Immature natural killer cell (primary cell): ENCODE measurements around the gene SPINT2. TPM values are rescaled to one million over a fixed set of nuclear protein-coding genes. Genes with fewer than 3 reads are reported as not detected.
"Not testable (repeated sequence)": the region's sequence is repeated elsewhere in the genome, so short reads cannot be mapped to it uniquely, and the experiment has no call there.

ENCODE experiments used
- DNase-seq, 3 donors: peaks; one replicate each; pipeline ENCODE4 v3.0.0; 2022; ENCODE audit warnings: mixed read lengths in 1 of 3
- H3K27ac Mint-ChIP-seq, 6 donors: one replicate each; pipeline ENCODE4 v1.8.0; 2020; ENCODE audit warnings: mixed read lengths in 6 of 6, mild to moderate bottlenecking in 5 of 6, inconsistent platforms in 4 of 6, moderate library complexity in 3 of 6
- H3K27me3 Mint-ChIP-seq, 3 donors: one replicate each; pipeline ENCODE4 v1.8.0; 2020 to 2021; ENCODE audit warnings: low read depth in 3 of 3, mild to moderate bottlenecking in 3 of 3, mixed read lengths in 3 of 3, moderate library complexity in 3 of 3, inconsistent platforms in 1 of 3
- H3K36me3 Mint-ChIP-seq, 3 donors: one replicate each; pipeline ENCODE4 v1.8.0; 2020; ENCODE audit warnings: mixed read lengths in 3 of 3, inconsistent platforms in 2 of 3, mild to moderate bottlenecking in 2 of 3
- H3K4me1 Mint-ChIP-seq, 2 donors: one replicate each; pipeline ENCODE4 v1.8.0; 2020; ENCODE audit warnings: inconsistent platforms in 2 of 2, mild to moderate bottlenecking in 2 of 2, mixed read lengths in 2 of 2, moderate library complexity in 1 of 2
- H3K4me3 Mint-ChIP-seq, 5 donors: one replicate each; pipeline ENCODE4 v1.8.0; 2020; ENCODE audit warnings: mild to moderate bottlenecking in 5 of 5, mixed read lengths in 5 of 5, inconsistent platforms in 3 of 5, moderate library complexity in 3 of 5
- H3K9me3 Mint-ChIP-seq, 6 donors: one replicate each; pipeline ENCODE4 v1.8.0; 2020; ENCODE audit warnings: mild to moderate bottlenecking in 6 of 6, mixed read lengths in 6 of 6, inconsistent platforms in 4 of 6, moderate library complexity in 3 of 6
- polyA plus RNA-seq, 3 donors: library from polyadenylated mRNA; unstranded; fragments of 300-500 nt; fragmentation: Illumina TruSeq; gene quantifications; one replicate each; pipeline ENCODE4 v1.2.3, GENCODE V29; 2021

Gene SPINT2
- polyA plus RNA-seq, 3 donors from 2014 or later: 4.3 to 29.1 (median 22.4) TPM

DNA sequence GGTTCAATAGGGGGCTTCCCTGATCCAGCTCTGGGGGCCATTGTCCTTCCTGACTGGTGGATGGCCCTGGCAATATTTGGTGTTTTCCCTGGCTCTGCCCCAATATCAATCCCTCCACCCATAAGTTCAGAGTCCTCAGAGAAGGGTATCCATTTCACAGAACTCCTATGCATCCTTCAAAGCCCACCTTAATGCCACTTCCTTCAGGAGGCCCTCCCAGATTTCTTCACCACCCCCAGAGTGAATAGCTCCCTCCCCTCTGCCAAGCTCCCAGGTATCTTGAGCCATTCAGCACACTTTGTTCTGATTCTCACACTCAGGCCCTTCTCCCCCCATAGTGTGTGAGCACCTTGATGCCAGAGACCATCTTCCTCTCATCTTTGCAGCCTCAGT is 13.9 kb upstream of the SPINT2 start:
- Mint-ChIP-seq H3K4me3 (no peak overlapping the region), H3K27ac (no peak overlapping the region), H3K9me3 (no peaks in the 10 kb centered on the region), H3K27me3 (peaks cover 5 to 10% (median 6%) of the 10 kb centered on the region in 3 donors), H3K36me3 (no peaks in the 10 kb centered on the region), H3K4me1 (no peaks in the 10 kb centered on the region)
- no peak for DNase-seq

- H3K27ac Mint-ChIP-seq: no peak overlapping the region
- no peaks in the 10 kb centered on the region for H3K4me1 Mint-ChIP-seq
- peaks cover 3 to 12% (median 8%) of the 10 kb centered on the region in 3 donors for H3K27me3 Mint-ChIP-seq
- DNase-seq: no peak
- no peak overlapping the region for H3K4me3 Mint-ChIP-seq
- no peaks in the 10 kb centered on the region for H3K36me3 Mint-ChIP-seq
- H3K9me3 Mint-ChIP-seq: no peaks in the 10 kb centered on the region
Observed at GRCh38 chr19:38250821-38251563, 13.4 kb upstream of the SPINT2 start.

DNA sequence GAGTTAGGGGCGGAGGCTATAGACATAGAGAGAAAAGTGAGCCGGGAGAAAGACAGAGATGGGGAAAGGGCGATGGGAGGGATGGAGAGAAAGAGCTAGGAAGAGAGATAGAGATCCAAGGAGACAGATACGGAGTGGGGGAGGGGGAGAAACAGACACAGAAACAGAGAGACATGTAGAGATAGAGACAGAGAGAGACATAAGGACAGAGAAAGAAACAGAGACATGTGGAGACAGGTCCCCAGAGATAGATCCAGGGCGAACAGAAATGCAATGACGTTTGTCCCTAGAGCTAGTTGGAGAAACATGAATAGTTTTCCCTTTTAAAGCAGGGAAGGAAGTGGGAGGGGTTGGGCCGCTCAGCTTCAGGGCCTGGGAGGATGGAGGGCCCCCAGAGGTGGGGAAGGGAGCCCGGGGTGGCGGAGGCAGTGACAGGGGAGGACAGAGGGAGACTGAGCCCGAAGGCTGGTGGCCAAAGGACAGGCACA is 12.8 kb upstream of the SPINT2 start:
- peaks cover 0 to under 1% (median 0%) of the 10 kb centered on the region in 6 donors for H3K9me3 Mint-ChIP-seq
- DNase-seq: no peak
- H3K4me3 Mint-ChIP-seq: no peak overlapping the region
- no peaks in the 10 kb centered on the region for H3K4me1 Mint-ChIP-seq
- peaks cover 3 to 12% (median 8%) of the 10 kb centered on the region in 3 donors for H3K27me3 Mint-ChIP-seq
- no peak overlapping the region for H3K27ac Mint-ChIP-seq
- H3K36me3 Mint-ChIP-seq: no peaks in the 10 kb centered on the region

GRCh38 chr19:38252385-38252784 is 12.0 kb upstream of the SPINT2 start:
- DNase-seq: no peak
- H3K27me3 Mint-ChIP-seq: peaks cover 3 to 13% (median 12%) of the 10 kb centered on the region in 3 donors
- H3K4me3 Mint-ChIP-seq: no peak overlapping the region
- no peak overlapping the region for H3K27ac Mint-ChIP-seq
- H3K9me3 Mint-ChIP-seq: peaks cover 0 to 2% (median 0%) of the 10 kb centered on the region in 6 donors
- H3K4me1 Mint-ChIP-seq: no peaks in the 10 kb centered on the region
- no peaks in the 10 kb centered on the region for H3K36me3 Mint-ChIP-seq

DNA sequence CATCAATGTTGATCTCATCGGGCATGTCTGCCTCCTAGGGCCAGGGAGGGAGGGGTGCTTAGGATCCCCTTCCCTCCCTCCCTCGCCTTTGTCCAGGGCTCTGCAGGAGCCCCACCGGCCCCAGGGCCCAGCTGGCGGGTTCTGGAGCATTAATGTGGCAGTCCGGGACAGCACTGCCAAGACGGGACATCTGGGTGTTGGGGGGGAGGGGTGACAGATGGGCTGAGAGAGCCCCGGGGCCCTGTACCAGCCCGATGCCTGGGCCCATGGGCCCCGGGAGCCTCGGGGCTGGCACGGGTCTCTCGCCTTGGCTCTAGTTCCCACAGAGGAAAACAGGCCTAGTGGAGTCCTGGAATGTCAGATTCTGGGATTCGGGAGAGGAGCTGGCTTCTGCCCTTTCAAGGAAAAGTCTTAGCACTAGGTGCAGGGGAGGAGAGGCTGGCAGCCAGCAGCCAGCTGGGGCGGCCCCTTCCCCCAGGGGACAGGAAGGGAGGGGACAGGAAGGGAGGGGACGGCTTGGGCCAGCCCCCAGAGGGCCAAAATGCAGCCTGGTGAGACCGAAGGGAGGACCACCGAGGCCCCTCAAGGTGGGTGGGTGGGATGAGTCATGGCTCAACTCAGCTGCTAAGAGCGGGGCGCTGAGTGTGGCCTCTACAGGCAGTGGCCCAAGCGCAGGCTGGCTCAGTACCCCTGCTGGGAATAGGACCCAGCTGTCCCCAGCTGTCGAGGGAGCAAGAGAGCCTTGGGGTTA is 11.3 kb upstream of the SPINT2 start:
- peaks cover 3 to 13% (median 12%) of the 10 kb centered on the region in 3 donors for H3K27me3 Mint-ChIP-seq
- H3K27ac Mint-ChIP-seq: no peak overlapping the region

GRCh38 chr19:38253788-38254187 is 10.6 kb upstream of the SPINT2 start:
- Mint-ChIP-seq H3K4me1 (no peaks in the 10 kb centered on the region), H3K4me3 (no peak overlapping the region), H3K36me3 (no peaks in the 10 kb centered on the region), H3K27me3 (peaks cover 3 to 13% (median 12%) of the 10 kb centered on the region in 3 donors), H3K27ac (no peak overlapping the region), H3K9me3 (peaks cover 0 to 2% (median 0%) of the 10 kb centered on the region in 6 donors)
- no peak for DNase-seq

More for the DNA sequence above, 11.3 kb upstream of the SPINT2 start:
- H3K4me1 Mint-ChIP-seq: no peaks in the 10 kb centered on the region
- H3K9me3 Mint-ChIP-seq: peaks cover 0 to 2% (median 0%) of the 10 kb centered on the region in 6 donors
- DNase-seq: no peak
- no peaks in the 10 kb centered on the region for H3K36me3 Mint-ChIP-seq
- no peak overlapping the region for H3K4me3 Mint-ChIP-seq

- Mint-ChIP-seq H3K4me3 (no peak overlapping the region), H3K4me1 (no peaks in the 10 kb centered on the region), H3K9me3 (peaks cover 0 to 2% (median 0%) of the 10 kb centered on the region in 6 donors), H3K36me3 (no peaks in the 10 kb centered on the region), H3K27ac (no peak overlapping the region), H3K27me3 (peaks cover 3 to 13% (median 10%) of the 10 kb centered on the region in 3 donors)
- no peak for DNase-seq
Observed at GRCh38 chr19:38255383-38256014, 8.9 kb upstream of the SPINT2 start.

DNA sequence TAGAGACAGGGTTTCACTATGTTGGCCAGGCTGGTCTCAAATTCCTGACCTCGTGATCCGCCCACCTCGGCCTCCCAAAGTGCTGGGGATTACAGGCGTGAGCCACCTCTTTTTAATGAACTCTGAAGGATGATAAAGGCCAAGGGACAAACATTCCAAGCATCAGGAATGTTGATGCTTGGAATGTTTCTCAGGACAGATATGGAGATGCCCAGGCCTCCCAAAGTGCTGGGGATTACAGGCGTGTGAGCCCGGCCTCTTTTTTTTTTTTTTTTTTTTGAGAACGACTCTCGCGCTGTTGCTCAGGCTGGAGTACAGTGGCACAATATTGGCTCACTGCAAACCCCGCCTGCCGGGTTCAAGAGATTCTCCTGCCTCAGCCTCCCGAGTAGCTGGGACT is 2.4 kb upstream of the SPINT2 start:
- Mint-ChIP-seq H3K4me1 (peaks cover 10 to 13% of the 10 kb centered on the region in 2 donors), H3K27me3 (peaks cover 8 to 18% (median 11%) of the 10 kb centered on the region in 3 donors)
- H3K9me3 Mint-ChIP-seq, H3K27ac Mint-ChIP-seq, H3K4me3 Mint-ChIP-seq, DNase-seq, H3K36me3 Mint-ChIP-seq: not testable (repeated sequence)

DNA sequence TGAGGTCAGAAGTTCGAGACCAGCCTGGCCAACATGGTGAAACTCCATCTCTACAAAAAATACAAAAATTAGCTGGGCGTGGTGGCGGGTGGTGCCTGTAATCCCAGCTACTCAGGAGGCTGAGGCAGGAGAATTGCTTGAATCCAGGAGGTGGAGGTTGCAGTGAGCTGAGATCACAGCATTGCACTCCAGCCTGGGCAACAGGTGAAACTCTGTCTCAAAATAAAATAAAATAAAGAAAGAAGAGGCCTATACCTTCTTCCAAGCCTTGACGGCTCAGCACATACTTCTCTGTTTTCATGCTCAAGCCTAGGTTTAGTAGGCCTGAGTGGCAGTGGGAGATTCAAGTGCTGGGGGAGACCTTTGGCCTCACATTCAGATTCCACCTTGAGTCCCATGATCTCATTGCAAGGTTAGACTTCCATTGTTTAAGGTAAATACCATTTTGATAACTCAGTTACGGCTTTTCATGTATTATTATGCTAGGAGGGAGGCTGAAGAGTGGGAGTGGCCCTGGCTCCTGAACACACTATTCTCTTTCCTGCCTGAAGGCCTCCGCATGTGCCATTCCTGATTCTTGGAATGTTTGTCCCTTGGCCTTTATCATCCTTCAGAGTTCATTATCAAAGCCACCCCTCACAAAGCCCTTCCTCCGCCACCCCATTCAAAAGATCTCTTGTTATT is 1.6 kb upstream of the SPINT2 start:
- H3K9me3 Mint-ChIP-seq: no peaks in the 10 kb centered on the region
- H3K27ac Mint-ChIP-seq: no peak overlapping the region
- H3K27me3 Mint-ChIP-seq: peaks cover 8 to 14% (median 11%) of the 10 kb centered on the region in 3 donors
- peak overlapping the region in 2 of 5 donors; percentile 2 to 26 for H3K4me3 Mint-ChIP-seq
- peaks cover 10 to 13% of the 10 kb centered on the region in 2 donors for H3K4me1 Mint-ChIP-seq
- no peak for DNase-seq
- H3K36me3 Mint-ChIP-seq: no peaks in the 10 kb centered on the region

GRCh38 chr19:38263689-38264485 is 486 bp upstream of the SPINT2 start:
- peak in 2 of 3 donors; percentile 2 to 7 for DNase-seq
- no peaks in the 10 kb centered on the region for H3K9me3 Mint-ChIP-seq
- H3K27me3 Mint-ChIP-seq: peaks cover 8 to 16% (median 11%) of the 10 kb centered on the region in 3 donors
- H3K4me1 Mint-ChIP-seq: peaks cover 10 to 13% of the 10 kb centered on the region in 2 donors
- peak overlapping the region; percentile 64 to 81 (median 71) for H3K4me3 Mint-ChIP-seq
- no peaks in the 10 kb centered on the region for H3K36me3 Mint-ChIP-seq
- H3K27ac Mint-ChIP-seq: no peak overlapping the region

DNA sequence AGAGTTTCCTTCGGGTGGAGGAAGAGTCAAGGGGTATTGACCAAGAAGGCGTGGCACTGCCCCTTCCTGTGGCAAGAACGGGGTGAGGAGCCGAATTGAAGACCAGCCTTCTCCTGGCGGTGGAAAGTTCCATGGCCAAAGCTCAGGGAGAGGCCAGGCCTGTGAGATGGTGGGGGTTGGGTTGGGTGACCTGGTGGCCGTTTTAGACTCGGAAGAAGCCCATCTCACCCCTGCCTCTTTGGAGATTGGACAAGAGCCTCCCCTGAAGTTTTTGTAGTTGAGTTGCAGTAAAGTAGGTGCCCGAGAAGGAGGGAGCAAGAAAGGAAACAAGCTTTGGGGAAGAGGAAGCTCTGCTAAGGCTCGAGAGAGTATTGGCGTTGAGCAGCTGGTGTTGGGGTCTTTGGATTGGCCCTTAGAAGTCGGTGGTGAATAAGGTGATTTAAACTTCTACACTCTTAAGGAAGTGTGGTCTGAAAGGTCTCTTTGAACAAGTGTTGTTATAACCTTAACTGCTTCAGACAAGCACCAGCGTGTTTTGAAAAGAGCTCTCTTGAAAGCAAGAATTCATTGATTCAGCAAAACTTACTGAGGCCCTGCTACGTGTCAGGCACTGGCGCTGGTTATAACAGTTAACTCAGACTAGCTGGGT is 964 bp downstream of the SPINT2 start:
- Mint-ChIP-seq H3K27me3 (peaks cover 8 to 16% (median 11%) of the 10 kb centered on the region in 3 donors), H3K9me3 (no peaks in the 10 kb centered on the region), H3K4me3 (peak overlapping the region; percentile 59 to 80 (median 70)), H3K27ac (no peak overlapping the region), H3K36me3 (no peaks in the 10 kb centered on the region), H3K4me1 (peaks cover 10 to 13% of the 10 kb centered on the region in 2 donors)
- no peak for DNase-seq

- DNase-seq: no peak
- peaks cover 11 to 18% (median 11%) of the 10 kb centered on the region in 3 donors for H3K27me3 Mint-ChIP-seq
- H3K9me3 Mint-ChIP-seq: no peaks in the 10 kb centered on the region
- no peak overlapping the region for H3K27ac Mint-ChIP-seq
- peaks cover 10 to 13% of the 10 kb centered on the region in 2 donors for H3K4me1 Mint-ChIP-seq
- H3K4me3 Mint-ChIP-seq: no peak overlapping the region
- H3K36me3 Mint-ChIP-seq: no peaks in the 10 kb centered on the region
Observed at GRCh38 chr19:38265921-38266429, 1.6 kb downstream of the SPINT2 start.
